Fibroblast of mammary gland (primary cell): ENCODE data around the gene DERL2.
A peak's percentile ranks its signal among the peaks of the same experiment; 100 is the strongest.

Experiments
- DNase-seq: peaks from one replicate; pipeline ENCODE4 v3.0.0-alpha.2; 2010; ENCODE audit warnings: low read depth
- H3K4me3 ChIP-seq: 2 replicates; pipeline ENCODE4 v1.5.1; 2011; ENCODE audit warnings: low read depth, mild to moderate bottlenecking, low read length, moderate library complexity; ENCODE audit not compliant: control insufficient read depth
- CTCF ChIP-seq: conservative IDR thresholded peaks from 2 replicates; pipeline ENCODE4 v1.5.1; 2011; ENCODE audit warnings: low read depth, low read length, inconsistent platforms; ENCODE audit not compliant: control insufficient read depth, insufficient read depth

Gene DERL2

GRCh38 chr17:5472511-5472910 lies 13.5 kb downstream of the DERL2 start:
- no peak for TF ChIP-seq CTCF
- no peak overlapping the region for H3K4me3 ChIP-seq
- DNase-seq: no peak

- no peak for TF ChIP-seq CTCF
- H3K4me3 ChIP-seq: peak overlapping the region; percentile 88
- peak; percentile 0 for DNase-seq
These were observed 17.9 kb downstream of the DERL2 start for GRCh38 chr17:5468075-5468473.

GRCh38 chr17:5467416-5467815 lies 18.6 kb downstream of the DERL2 start:
- TF ChIP-seq CTCF: no peak
- DNase-seq: no peak
- H3K4me3 ChIP-seq: peak overlapping the region; percentile 88

- H3K4me3 ChIP-seq: no peak overlapping the region
- DNase-seq: no peak
- no peak for TF ChIP-seq CTCF
These were observed 19.7 kb downstream of the DERL2 start for GRCh38 chr17:5466295-5466694.

GRCh38 chr17:5464717-5465507 lies 21.1 kb downstream of the DERL2 start:
- no peak overlapping the region for H3K4me3 ChIP-seq
- TF ChIP-seq CTCF: no peak
- no peak for DNase-seq

DNA sequence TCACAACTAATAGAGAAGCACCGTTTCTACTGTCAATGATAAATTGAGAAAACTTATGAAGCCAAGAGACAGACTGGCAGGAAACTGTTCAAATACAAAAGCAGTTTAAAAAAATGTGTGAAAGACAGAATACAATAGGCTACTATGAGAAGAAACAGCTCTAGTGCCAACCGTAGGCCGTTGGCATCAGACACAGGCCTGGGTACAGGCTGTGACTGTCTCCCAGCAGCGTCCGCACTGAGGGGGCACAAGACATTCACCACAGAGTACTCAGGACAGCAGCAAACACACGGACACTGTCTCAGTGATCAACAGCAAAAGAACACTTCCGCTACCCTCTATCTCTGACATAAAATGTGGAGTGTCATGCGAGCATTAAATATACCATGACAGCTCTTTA lies 39.2 kb downstream of the DERL2 start:
- TF ChIP-seq CTCF: no peak

More for the DNA sequence above, 39.2 kb downstream of the DERL2 start:
- no peak overlapping the region for H3K4me3 ChIP-seq
- DNase-seq: no peak
